HG02885 (cell line): ENCODE data around the gene SMIM33.
"Not testable (repeated sequence)": the region's sequence is repeated elsewhere in the genome, so short reads cannot be mapped to it uniquely, and the experiment has no call there.

Experiments
- ATAC-seq: cut with Tn5 transposase; IDR thresholded peaks from one replicate; pipeline ENCODE4 v1.9.1; 2021; ENCODE audit warnings: mild to moderate bottlenecking; ENCODE audit not compliant: unreplicated experiment, poor library complexity

SMIM33 gene

GRCh38 chr5:139454568-139455290 lies 16.1 kb upstream of the SMIM33 start:
- no peak for ATAC-seq

- no peak for ATAC-seq
Measured at GRCh38 chr5:139456776-139457175, 14.0 kb upstream of the SMIM33 start.

- ATAC-seq, result no peak
Measured at GRCh38 chr5:139457241-139457640, 13.6 kb upstream of the SMIM33 start.

- ATAC-seq, result no peak
Measured at GRCh38 chr5:139457653-139458306, 13.0 kb upstream of the SMIM33 start.

GRCh38 chr5:139458580-139459407 lies 12.0 kb upstream of the SMIM33 start:
- peak; percentile 58 for ATAC-seq

GRCh38 chr5:139459451-139459934 lies 11.3 kb upstream of the SMIM33 start:
- ATAC-seq, result peak; percentile 41

GRCh38 chr5:139460455-139460854 lies 10.3 kb upstream of the SMIM33 start:
- ATAC-seq, result no peak

GRCh38 chr5:139461176-139461575 lies 9.6 kb upstream of the SMIM33 start:
- ATAC-seq, result no peak

GRCh38 chr5:139461698-139462097 lies 9.1 kb upstream of the SMIM33 start:
- ATAC-seq, result no peak

GRCh38 chr5:139462586-139463276 lies 8.1 kb upstream of the SMIM33 start, which contains the start of gene ECSCR:
Gene ECSCR, minus strand, starts transcription at chr5:139462743. Its CDS starts 73 bp downstream, at chr5:139462670.
- ATAC-seq, result no peak

GRCh38 chr5:139468421-139468931 lies 2.3 kb upstream of the SMIM33 start:
- no peak for ATAC-seq

- ATAC-seq, result no peak
Measured at GRCh38 chr5:139472386-139473030, 1.7 kb downstream of the SMIM33 start.

GRCh38 chr5:139473105-139473504 lies 2.3 kb downstream of the SMIM33 start:
- ATAC-seq, result no peak

- ATAC-seq, result no peak
Measured at GRCh38 chr5:139473565-139473964, 2.8 kb downstream of the SMIM33 start.

- no peak for ATAC-seq
Measured at GRCh38 chr5:139474890-139475791, 4.3 kb downstream of the SMIM33 start.

GRCh38 chr5:139475865-139476617 lies 5.2 kb downstream of the SMIM33 start:
- no peak for ATAC-seq

GRCh38 chr5:139478657-139479423 lies 8.0 kb downstream of the SMIM33 start:
- ATAC-seq, result not testable (repeated sequence)
